OCI-LY1 (cell line): Measurements from ENCODE around the gene PPM1D.

Experiments used
- CTCF ChIP-seq: fragments of 200-600 bp; sonication (generic), shearing (Covaris generic); IDR thresholded peaks from 2 replicates; pipeline ENCODE4 v1.5.1; 2017; ENCODE audit warnings: mild to moderate bottlenecking, antibody characterized with exemption, low read length, moderate library complexity, mixed read lengths
- EZH2 ChIP-seq: fragments of 200-600 bp; sonication (generic), shearing (Covaris generic); IDR thresholded peaks from 2 replicates; pipeline ENCODE4 v1.8.0; 2017; ENCODE audit warnings: borderline replicate concordance, mixed run types, mild to moderate bottlenecking, antibody characterized with exemption, low read length, moderate library complexity, mixed read lengths

- no peak for TF ChIP-seq CTCF
- no peak for TF ChIP-seq EZH2
Observed at GRCh38 chr17:60629120-60629519, 29.1 kb downstream of the PPM1D start.
